Transverse colon (tissue), 4 donors: ENCODE data around the gene AP3S1. TPM values are rescaled to one million over a fixed set of nuclear protein-coding genes. Genes with fewer than 3 reads are reported as not detected.

Source experiments
- DNase-seq: peaks from one replicate; pipeline ENCODE4 v3.0.0-alpha.2; 2019
- H3K27ac ChIP-seq, 4 donors: fragments of 200-600 bp; sonication (generic); 2 replicates each; pipeline ENCODE4 v1.5.1; 2016 to 2018; ENCODE audit warnings: inconsistent platforms in 4 of 4
- H3K27me3 ChIP-seq: fragments of 200-600 bp; sonication (generic); 2 replicates; pipeline ENCODE4 v1.5.1; 2017; ENCODE audit warnings: inconsistent platforms
- H3K36me3 ChIP-seq, 4 donors: fragments of 200-600 bp; sonication (generic); 2 replicates each; pipeline ENCODE4 v1.5.1; 2017 to 2019; ENCODE audit warnings: inconsistent platforms in 4 of 4
- H3K4me1 ChIP-seq, 4 donors: fragments of 200-600 bp; sonication (generic); 2 replicates each; pipeline ENCODE4 v1.5.1; 2017 to 2020; ENCODE audit warnings: inconsistent platforms in 4 of 4
- H3K4me3 ChIP-seq, 4 donors: fragments of 200-600 bp; sonication (generic); 1 replicate in 1 of 4; 2 replicates in 3 of 4; pipeline versions ENCODE4 v1.5.1 to v1.6.1; 2017 to 2019; ENCODE audit warnings: inconsistent platforms in 4 of 4
- H3K9me3 ChIP-seq, 2 donors: fragments of 200-600 bp; sonication (generic); 2 replicates each; pipeline ENCODE4 v1.5.1; 2017 to 2019; ENCODE audit warnings: inconsistent platforms in 2 of 2
- EP300 ChIP-seq: sonication (generic); formaldehyde crosslinking; IDR thresholded peaks from one replicate; pipeline ENCODE4 v1.6.1; 2017; ENCODE audit warnings: antibody characterized with exemption, low read depth
- POLR2A ChIP-seq: fragments of 450-650 bp; IDR thresholded peaks from one replicate; pipeline ENCODE4 v1.6.1; 2016; ENCODE audit warnings: antibody characterized with exemption, mild to moderate bottlenecking, moderate library complexity
- POLR2AphosphoS5 ChIP-seq, 3 donors: sonication (generic); formaldehyde crosslinking; IDR thresholded peaks; one replicate each; pipeline ENCODE4 v1.6.1; 2016; ENCODE audit warnings: antibody characterized with exemption in 3 of 3
- WGBS, 2 donors: methylation state at CpG; one replicate each; pipeline ENCODE4 v1.1.5; 2018; ENCODE audit warnings: low coverage in 1 of 2; 5-methylcytosine and 5-hydroxymethylcytosine counted together
- in situ Hi-C, 4 donors: fragments of 200-750 bp; cut with MboI; loops; one replicate each; pipeline versions ENCODE4 v1.15.0 to v1.15.1; 2017; ENCODE audit warnings: low sequenced_read_pairs in 3 of 4, low pct_ligation_motif_present in 1 of 4, low pct_unique_long_range_greater_than_20kb in 1 of 4
- intact Hi-C: fragments of 100-400 bp; cut with DNase I; formaldehyde crosslinking; loops from one replicate; pipeline ENCODE4 v1.15.1; 2023; ENCODE audit warnings: low total_unique reads
- total RNA-seq, 4 donors: library from RNA; depleted of rRNA; stranded (reverse); fragments of >200 nt; gene quantifications; one replicate each; pipeline ENCODE4 v1.1.0, GENCODE V29; 2016
- TF ChIP-seq, protein P1 (sequence below), 5 experiments: fragments of 200-600 bp in 3 of 5; fragments of 450-650 bp in 2 of 5; sonication (generic) in 3 of 5; IDR thresholded peaks; 1 replicate in 2 of 5; 2 replicates in 3 of 5; pipeline ENCODE4 v1.5.1; 2016 to 2017; ENCODE audit warnings: antibody characterized with exemption in 5 of 5, inconsistent platforms in 3 of 5, mild to moderate bottlenecking in 2 of 5, moderate library complexity in 1 of 5

AP3S1 gene
- total RNA-seq, 4 donors from 2014 or later: 54.2 to 258 (median 65.7) TPM

DNA sequence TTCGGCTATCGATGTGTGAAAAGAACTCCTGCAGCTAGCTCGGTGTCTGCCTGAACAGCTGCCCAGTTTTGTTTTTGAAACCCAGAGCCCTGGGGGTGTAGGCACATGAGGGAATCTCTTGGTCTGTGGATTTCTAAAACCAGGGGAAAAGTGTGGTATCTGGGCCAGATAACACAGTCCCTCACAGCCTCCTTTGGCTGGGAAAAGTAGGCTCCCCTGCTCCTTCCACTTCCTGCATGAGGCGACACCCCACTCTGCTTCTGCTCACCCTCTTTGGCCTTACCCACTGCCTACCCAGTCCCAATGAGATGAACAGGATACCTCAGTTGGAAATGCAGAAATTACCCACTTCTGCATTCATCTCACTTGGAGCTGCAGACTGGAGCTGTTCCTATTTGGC is 15.8 kb upstream of the AP3S1 start:
- peaks cover 0 to 7% (median 2%) of the 10 kb centered on the region in 4 donors for H3K4me1 ChIP-seq
- H3K27ac ChIP-seq: no peak overlapping the region
- intact Hi-C loops: no loop called here
- no peak for DNase-seq
- H3K36me3 ChIP-seq: peaks cover 0 to 29% (median 4%) of the 10 kb centered on the region in 4 donors
- TF ChIP-seq POLR2AphosphoS5 (IDR thresholded peaks at IDR 0.05): no peak
- TF ChIP-seq EP300: no peak
- TF ChIP-seq POLR2A: no peak
- TF ChIP-seq, protein P1, sequence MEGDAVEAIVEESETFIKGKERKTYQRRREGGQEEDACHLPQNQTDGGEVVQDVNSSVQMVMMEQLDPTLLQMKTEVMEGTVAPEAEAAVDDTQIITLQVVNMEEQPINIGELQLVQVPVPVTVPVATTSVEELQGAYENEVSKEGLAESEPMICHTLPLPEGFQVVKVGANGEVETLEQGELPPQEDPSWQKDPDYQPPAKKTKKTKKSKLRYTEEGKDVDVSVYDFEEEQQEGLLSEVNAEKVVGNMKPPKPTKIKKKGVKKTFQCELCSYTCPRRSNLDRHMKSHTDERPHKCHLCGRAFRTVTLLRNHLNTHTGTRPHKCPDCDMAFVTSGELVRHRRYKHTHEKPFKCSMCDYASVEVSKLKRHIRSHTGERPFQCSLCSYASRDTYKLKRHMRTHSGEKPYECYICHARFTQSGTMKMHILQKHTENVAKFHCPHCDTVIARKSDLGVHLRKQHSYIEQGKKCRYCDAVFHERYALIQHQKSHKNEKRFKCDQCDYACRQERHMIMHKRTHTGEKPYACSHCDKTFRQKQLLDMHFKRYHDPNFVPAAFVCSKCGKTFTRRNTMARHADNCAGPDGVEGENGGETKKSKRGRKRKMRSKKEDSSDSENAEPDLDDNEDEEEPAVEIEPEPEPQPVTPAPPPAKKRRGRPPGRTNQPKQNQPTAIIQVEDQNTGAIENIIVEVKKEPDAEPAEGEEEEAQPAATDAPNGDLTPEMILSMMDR (IDR thresholded peaks at IDR 0.05): no peak
- no peaks in the 10 kb centered on the region for H3K9me3 ChIP-seq
- 94% methylated on average over 2 to 4 of the region's 4 CpGs for WGBS, 2 donors
- in situ Hi-C loops: loop anchor here in 3 of 4 donors (25.0 kb wide), 2 partner anchors 236 to 514 kb away; no protein-coding TSS in a partner anchor
- no peaks in the 10 kb centered on the region for H3K27me3 ChIP-seq
- no peak overlapping the region for H3K4me3 ChIP-seq

- Histone ChIP-seq H3K4me1 (peaks cover 0 to 7% (median 2%) of the 10 kb centered on the region in 4 donors), H3K27ac (no peak overlapping the region), H3K9me3 (no peaks in the 10 kb centered on the region), H3K36me3 (peaks cover 0 to 46% (median 8%) of the 10 kb centered on the region in 4 donors), H3K27me3 (no peaks in the 10 kb centered on the region), H3K4me3 (no peak overlapping the region)
- 75 to 78% methylated on average over 5 of the region's 5 CpGs for WGBS, 2 donors
- DNase-seq: no peak
- no peak for TF ChIP-seq EP300
- TF ChIP-seq POLR2A: no peak
- TF ChIP-seq, protein P1 (IDR thresholded peaks at IDR 0.05): no peak
- no peak for TF ChIP-seq POLR2AphosphoS5 (IDR thresholded peaks at IDR 0.05)
- intact Hi-C loops: no loop called here
- in situ Hi-C loops: loop anchor here in 3 of 4 donors (10.0 to 25.0 kb wide), 3 partner anchors 205 to 518 kb away; partner anchors contain the start of gene TMED7 (in 1 of the 3)
Measured at GRCh38 chr5:115829913-115830312, 11.8 kb upstream of the AP3S1 start.

DNA sequence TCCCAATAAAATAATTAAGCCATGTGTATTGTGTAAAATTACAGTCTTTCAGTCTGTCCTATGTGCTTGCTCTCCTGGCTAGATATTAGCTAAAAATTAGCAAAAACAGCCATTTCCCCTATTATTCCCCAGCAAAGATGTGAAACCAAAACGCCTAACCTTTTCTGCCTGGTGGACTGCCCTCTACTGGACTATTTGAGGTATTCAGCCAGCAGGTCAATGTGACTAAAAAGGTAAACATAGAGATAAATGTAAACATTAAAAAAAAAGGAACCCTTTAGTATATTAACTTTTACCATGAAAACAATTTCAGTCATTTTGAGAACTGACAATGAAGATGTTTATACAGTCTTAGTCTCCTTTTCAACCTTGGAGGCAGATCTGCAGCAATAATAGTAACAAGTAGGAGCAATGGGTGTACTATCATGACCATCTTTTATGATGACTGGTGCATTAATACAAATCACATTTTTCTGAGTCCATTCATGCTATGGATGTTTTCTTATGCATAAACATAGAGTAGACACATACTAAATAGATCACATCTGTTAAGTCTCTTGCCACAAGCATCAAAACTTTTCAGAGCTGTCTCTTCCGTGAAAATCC is 10.5 kb upstream of the AP3S1 start:
- peak; percentile 15 for DNase-seq
- Histone ChIP-seq H3K4me3 (no peak overlapping the region), H3K27ac (no peak overlapping the region), H3K9me3 (no peaks in the 10 kb centered on the region), H3K27me3 (no peaks in the 10 kb centered on the region), H3K4me1 (peaks cover 0 to 7% (median 2%) of the 10 kb centered on the region in 4 donors), H3K36me3 (peaks cover 0 to 60% (median 14%) of the 10 kb centered on the region in 4 donors)
- intact Hi-C loops (no loop called here), in situ Hi-C loops (loop anchor here in 3 of 4 donors (10.0 to 25.0 kb wide), 3 partner anchors 206 to 519 kb away; partner anchors contain the start of gene TMED7 (in 1 of the 3))
- TF ChIP-seq POLR2A: no peak
- TF ChIP-seq, protein P1 (IDR thresholded peaks at IDR 0.05): peak; percentile 54 to 72 (median 65)
- 40 to 52% methylated on average over 2 of the region's 2 CpGs for WGBS, 2 donors

DNA sequence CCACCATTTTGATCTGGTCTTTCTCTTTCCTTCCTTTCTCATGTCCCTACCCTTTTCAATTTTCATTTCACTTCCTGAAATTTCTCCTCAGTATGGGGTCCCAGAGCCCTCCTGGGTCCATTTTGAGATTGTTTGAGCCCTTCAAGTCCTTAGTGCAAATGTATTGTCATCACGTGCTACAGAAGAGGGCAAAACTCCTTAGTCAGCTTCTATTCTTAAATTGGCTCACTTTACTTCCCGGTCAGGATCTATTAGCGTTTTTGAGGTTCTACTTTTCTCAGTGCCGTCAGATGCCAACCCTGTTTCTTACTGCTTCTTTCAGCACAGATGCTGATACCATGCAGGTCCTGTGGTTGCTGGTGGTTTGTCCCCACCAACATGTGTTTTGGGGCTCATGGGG is 6.3 kb upstream of the AP3S1 start:
- no peak for DNase-seq
- Histone ChIP-seq H3K4me3 (no peak overlapping the region), H3K27me3 (no peaks in the 10 kb centered on the region), H3K36me3 (peaks cover 0 to 50% (median 16%) of the 10 kb centered on the region in 4 donors), H3K4me1 (peaks cover 17 to 26% (median 22%) of the 10 kb centered on the region in 4 donors), H3K27ac (no peak overlapping the region), H3K9me3 (no peaks in the 10 kb centered on the region)
- in situ Hi-C loops (loop anchor here in 3 of 4 donors (10.0 to 25.0 kb wide), 3 partner anchors 211 to 523 kb away; partner anchors contain the start of gene TMED7 (in 1 of the 3)), intact Hi-C loops (no loop called here)
- WGBS, 2 donors: 83 to 97% methylated on average over 4 of the region's 4 CpGs
- TF ChIP-seq POLR2AphosphoS5 (IDR thresholded peaks at IDR 0.05) (no peak), POLR2A (no peak), EP300 (no peak)
- TF ChIP-seq, protein P1 (IDR thresholded peaks at IDR 0.05): no peak
